Epithelial cell of proximal tubule (primary cell): ENCODE data around the gene CCL2. TPM values are rescaled to one million over a fixed set of nuclear protein-coding genes. Genes with fewer than 3 reads are reported as not detected.
"Not testable (repeated sequence)": the region's sequence is repeated elsewhere in the genome, so short reads cannot be mapped to it uniquely, and the experiment has no call there.

Experiments used
- DNase-seq: peaks from one replicate; pipeline ENCODE4 v3.0.0-alpha.2; 2011; ENCODE audit warnings: low read depth
- H3K4me3 ChIP-seq: 2 replicates; pipeline ENCODE4 v1.5.1; 2011; ENCODE audit warnings: low read depth, mild to moderate bottlenecking, low read length
- total RNA-seq: library from RNA; depleted of rRNA; stranded (reverse); fragments of >200 nt; gene quantifications from 2 replicates; pipeline ENCODE4 v1.2.3, GENCODE V29; 2015
- TF ChIP-seq, protein P1 (sequence below): conservative IDR thresholded peaks from 2 replicates; pipeline ENCODE4 v1.5.1; 2012; ENCODE audit warnings: low read depth, mild to moderate bottlenecking, low read length

Gene CCL2
- total RNA-seq, 1 donor from 2014 or later = 35.7 TPM

DNA sequence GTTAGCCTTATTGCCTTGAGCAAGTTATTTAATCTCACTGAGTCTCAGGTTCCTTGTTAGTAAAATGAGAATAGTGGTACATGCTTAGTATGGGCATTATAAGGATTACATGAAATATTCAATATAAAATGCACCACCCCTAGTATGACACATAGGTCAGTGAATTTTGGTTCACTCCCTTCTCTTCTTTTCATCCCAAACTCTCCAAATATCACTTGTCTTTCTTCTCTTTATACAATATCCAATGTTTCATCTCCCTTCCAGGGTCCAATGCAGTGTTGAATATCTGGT, 28.4 kb upstream of the CCL2 start:
- TF ChIP-seq, protein P1, sequence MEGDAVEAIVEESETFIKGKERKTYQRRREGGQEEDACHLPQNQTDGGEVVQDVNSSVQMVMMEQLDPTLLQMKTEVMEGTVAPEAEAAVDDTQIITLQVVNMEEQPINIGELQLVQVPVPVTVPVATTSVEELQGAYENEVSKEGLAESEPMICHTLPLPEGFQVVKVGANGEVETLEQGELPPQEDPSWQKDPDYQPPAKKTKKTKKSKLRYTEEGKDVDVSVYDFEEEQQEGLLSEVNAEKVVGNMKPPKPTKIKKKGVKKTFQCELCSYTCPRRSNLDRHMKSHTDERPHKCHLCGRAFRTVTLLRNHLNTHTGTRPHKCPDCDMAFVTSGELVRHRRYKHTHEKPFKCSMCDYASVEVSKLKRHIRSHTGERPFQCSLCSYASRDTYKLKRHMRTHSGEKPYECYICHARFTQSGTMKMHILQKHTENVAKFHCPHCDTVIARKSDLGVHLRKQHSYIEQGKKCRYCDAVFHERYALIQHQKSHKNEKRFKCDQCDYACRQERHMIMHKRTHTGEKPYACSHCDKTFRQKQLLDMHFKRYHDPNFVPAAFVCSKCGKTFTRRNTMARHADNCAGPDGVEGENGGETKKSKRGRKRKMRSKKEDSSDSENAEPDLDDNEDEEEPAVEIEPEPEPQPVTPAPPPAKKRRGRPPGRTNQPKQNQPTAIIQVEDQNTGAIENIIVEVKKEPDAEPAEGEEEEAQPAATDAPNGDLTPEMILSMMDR = no peak
- DNase-seq = no peak
- no peak overlapping the region for H3K4me3 ChIP-seq

DNA sequence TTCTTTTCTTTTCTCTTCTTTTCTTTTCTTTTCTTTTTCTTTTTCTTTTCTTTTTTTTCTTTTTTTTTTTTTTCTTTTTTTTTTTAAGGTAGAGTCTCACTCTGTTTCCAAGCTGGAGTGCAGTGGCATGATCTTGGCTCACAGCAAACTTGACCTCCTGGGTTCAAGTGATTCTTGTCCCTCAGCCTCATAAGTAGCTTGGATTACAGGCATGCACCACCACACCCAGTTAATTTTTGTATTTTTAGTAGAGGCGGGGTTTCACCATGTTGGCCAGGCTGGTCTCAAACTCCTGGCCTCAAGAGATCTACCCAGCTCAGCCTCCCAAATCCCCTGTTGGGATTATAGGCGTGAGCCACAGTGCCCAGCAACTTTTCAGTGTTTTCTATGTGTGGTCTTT, 27.8 kb upstream of the CCL2 start:
- H3K4me3 ChIP-seq, DNase-seq: not testable (repeated sequence)

DNA sequence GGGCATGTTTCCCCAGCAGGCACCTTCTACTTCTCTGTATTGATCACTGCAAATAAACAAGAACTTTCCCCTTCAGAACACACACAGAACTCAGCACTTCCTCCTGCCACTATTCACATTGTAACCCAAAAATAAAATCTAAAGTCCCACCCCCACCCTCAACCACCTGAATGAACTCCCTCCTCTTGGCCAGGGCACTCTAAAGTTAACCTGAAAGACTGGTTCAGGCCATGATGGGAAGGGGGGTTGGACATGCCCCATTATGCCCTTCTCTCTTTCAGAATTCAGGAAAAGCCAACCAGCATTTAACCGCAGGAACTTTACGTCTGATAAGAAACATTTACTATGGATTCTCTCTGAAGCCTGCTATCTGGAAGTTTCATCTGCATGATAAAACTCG, 27.4 kb upstream of the CCL2 start:
- H3K4me3 ChIP-seq = no peak overlapping the region
- DNase-seq = no peak
- TF ChIP-seq, protein P1 = no peak

DNA sequence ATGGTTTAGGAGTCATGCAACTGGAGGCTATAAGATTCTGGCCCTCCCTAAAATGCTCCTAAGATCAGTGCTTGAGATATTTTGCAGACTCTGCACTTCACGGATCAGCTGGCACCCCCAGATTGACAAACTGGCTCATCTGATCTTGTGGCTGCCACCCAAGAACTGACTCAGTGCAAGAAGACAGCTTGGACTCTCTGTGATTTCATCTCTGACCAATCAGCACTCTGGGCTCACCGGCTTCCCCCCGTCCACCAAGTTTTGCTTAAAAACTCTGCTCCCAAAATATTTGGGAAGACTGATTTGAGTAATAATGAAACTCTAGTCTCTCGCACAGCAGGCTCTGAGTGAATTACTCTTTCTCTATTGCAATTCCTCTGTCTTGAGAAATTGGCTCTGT, 26.3 kb upstream of the CCL2 start:
- TF ChIP-seq, protein P1 = no peak
- no peak for DNase-seq
- H3K4me3 ChIP-seq = no peak overlapping the region

DNA sequence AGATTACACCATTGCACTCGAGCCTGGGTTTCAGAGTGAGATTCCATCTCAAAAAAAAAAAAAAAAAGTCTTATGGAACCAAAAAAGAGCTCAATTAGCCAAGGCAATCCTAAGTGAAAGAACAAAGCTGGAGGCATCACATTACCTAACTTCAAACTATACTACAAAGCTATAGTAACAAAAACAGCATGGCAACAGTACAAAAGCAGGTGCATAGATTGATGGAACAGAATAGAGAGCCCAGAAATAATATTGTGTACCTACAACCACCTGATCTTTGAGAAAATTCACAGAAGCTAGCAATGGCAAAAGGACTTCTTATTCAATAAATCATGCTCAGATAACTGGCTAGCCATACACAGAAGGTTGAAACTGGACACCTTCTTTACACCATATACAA, 24.7 kb upstream of the CCL2 start:
- DNase-seq = no peak
- no peak overlapping the region for H3K4me3 ChIP-seq
- TF ChIP-seq, protein P1 = no peak

DNA sequence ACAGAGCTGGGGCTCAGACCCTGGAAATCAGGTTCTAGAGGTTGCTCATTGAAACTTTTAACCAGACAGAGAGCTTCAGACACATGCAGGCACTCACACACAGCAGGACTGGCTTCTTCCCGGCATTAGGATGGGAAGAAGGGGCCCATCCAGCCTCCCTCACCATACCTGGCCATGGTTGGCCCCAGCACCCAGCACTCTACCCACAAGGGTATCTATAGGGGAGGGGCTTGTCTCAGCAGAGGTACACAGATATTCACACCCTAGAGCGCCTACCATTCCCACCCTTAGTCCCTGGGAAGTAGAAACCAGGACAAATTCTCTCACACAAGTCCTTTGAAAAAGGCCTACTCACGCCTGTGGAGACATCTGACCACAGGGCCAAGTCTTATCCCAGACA, 20.5 kb upstream of the CCL2 start:
- TF ChIP-seq, protein P1 = no peak
- H3K4me3 ChIP-seq = no peak overlapping the region
- DNase-seq = no peak

DNA sequence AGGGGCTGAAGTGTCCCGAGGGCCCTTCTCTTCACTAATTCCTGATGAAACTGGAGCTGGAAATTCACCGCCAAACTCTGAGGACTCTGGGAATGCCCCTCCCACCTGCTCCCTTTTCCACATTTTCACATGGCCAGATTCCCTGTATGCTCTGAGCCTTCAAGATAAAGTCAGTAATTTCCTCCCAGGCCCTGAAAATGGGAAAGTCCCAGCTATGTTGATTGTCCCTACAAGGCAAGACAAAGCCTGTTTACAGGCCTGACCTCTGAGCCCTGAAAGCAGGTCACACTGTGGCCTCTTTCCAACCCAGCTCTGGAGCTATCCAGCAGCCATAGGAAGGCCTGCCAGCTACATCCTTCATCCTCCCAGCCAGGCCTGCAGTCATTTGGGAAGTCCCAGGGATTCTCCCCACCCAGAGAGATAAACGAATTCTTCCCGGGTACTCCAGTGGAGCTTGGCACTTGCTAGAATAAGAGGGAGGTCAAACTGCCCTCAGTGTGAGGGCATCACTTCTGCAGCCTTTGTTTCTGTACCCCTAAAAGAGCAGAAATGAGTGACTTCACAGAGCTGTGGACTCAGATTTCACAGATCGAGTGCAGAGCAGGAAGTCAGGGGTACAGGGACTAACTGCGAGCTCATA, 19.6 kb upstream of the CCL2 start:
- no peak for DNase-seq
- no peak overlapping the region for H3K4me3 ChIP-seq
- TF ChIP-seq, protein P1 = no peak
